PC-3 (cell line): Measurements from ENCODE around the gene DCAF4.

Experiments
- CTCF ChIP-seq: fragments of 300-600 bp; sonication (generic); conservative IDR thresholded peaks from 2 replicates; pipeline ENCODE4 v1.5.1; 2017; ENCODE audit warnings: antibody characterized with exemption, low read depth, mild to moderate bottlenecking, low read length
- EZH2phosphoT487 ChIP-seq: fragments of 300-600 bp; sonication (generic); IDR thresholded peaks from 2 replicates; pipeline ENCODE4 v1.6.1; 2018; ENCODE audit warnings: mild to moderate bottlenecking, antibody characterized with exemption, low read length, borderline replicate concordance

GRCh38 chr14:72929316-72930080 lies 3.2 kb downstream of the DCAF4 start:
- TF ChIP-seq CTCF: no peak
- no peak for TF ChIP-seq EZH2phosphoT487
